K562 (cell line): Measurements from ENCODE around the gene PITPNB. TPM values are rescaled to one million over a fixed set of nuclear protein-coding genes. Genes with fewer than 3 reads are reported as not detected.

Experiments
- ELK1 ChIP-seq: sonication (generic); formaldehyde crosslinking; IDR thresholded peaks from 2 replicates; pipeline ENCODE4 v1.8.1; 2022; ENCODE audit warnings: missing genetic modification reagents
- FOXA3 ChIP-seq, 2 experiments: fragments of 450-650 bp in 1 of 2; sonication (generic) in 1 of 2; formaldehyde crosslinking; IDR thresholded peaks in 1 of 2; conservative IDR thresholded peaks in 1 of 2; 2 replicates each; pipeline versions ENCODE4 v1.4.0 to v1.8.0; 2020 to 2022; ENCODE audit warnings: mild to moderate bottlenecking in 2 of 2, missing genetic modification reagents in 1 of 2
- GABPA ChIP-seq: fragments of 200-800 bp; sonication (Bioruptor generic); conservative IDR thresholded peaks from 2 replicates; pipeline ENCODE4 v1.6.1; 2016; ENCODE audit warnings: low read depth, missing genetic modification characterization, missing compliant biosample characterization
- HDAC3 ChIP-seq: fragments of 450-650 bp; IDR thresholded peaks from 2 replicates; pipeline ENCODE4 v1.6.1; 2018; ENCODE audit warnings: borderline replicate concordance, mild to moderate bottlenecking, moderate library complexity; ENCODE audit not compliant: partially characterized antibody
- IFI16 ChIP-seq: fragments of 250-450 bp; sonication (Bioruptor Pico); IDR thresholded peaks from 2 replicates; pipeline ENCODE4 v2.1.2; 2022; ENCODE audit warnings: mild to moderate bottlenecking, inconsistent platforms
- SMAD2 ChIP-seq: fragments of 150-350 bp; IDR thresholded peaks from 2 replicates; pipeline ENCODE4 v1.6.1; 2014; ENCODE audit warnings: low read depth, mild to moderate bottlenecking, low read length
- SMAD4 ChIP-seq: fragments of 250-450 bp; sonication (Bioruptor Pico); conservative IDR thresholded peaks from 2 replicates; pipeline ENCODE4 v1.8.0; 2021; ENCODE audit warnings: inconsistent platforms, mild to moderate bottlenecking, moderate library complexity
- TAF9B ChIP-seq: fragments of 450-650 bp; IDR thresholded peaks from 2 replicates; pipeline ENCODE4 v1.6.1; 2018; ENCODE audit warnings: mild to moderate bottlenecking; ENCODE audit not compliant: partially characterized antibody
- ZBTB49 ChIP-seq: sonication (generic); formaldehyde crosslinking; IDR thresholded peaks from 2 replicates; pipeline ENCODE4 v1.8.0; 2022; ENCODE audit warnings: missing genetic modification reagents, mild to moderate bottlenecking, borderline replicate concordance
- ZNF232 ChIP-seq: sonication (generic); formaldehyde crosslinking; IDR thresholded peaks from 2 replicates; pipeline ENCODE4 v1.8.0; 2022; ENCODE audit warnings: mild to moderate bottlenecking, missing genetic modification reagents
- ZNF592 ChIP-seq: fragments of 450-650 bp; IDR thresholded peaks from 2 replicates; pipeline ENCODE4 v1.6.1; 2017; ENCODE audit warnings: antibody characterized with exemption, mild to moderate bottlenecking
- ZNF609 ChIP-seq: sonication (generic); formaldehyde crosslinking; IDR thresholded peaks from 2 replicates; pipeline ENCODE4 v1.8.1; 2023; ENCODE audit warnings: missing genetic modification reagents, mild to moderate bottlenecking, borderline replicate concordance
- polyA plus RNA-seq, 8 experiments: library from polyadenylated mRNA; depleted of rRNA in 4 of 8; stranded (reverse) in 5 of 8; unstranded in 3 of 8; fragments of >200 nt; fragmentation: Nextera tagmentation in 2 of 8; fragmentation: Illumina TruSeq in 1 of 8; extraction: Ambion mirVana in 2 of 8; extraction: Trizol in 1 of 8; gene quantifications; 2 replicates each; pipeline versions ENCODE4 v1.2.1 to v1.2.3, GENCODE V29; 2011 to 2014; ENCODE audit warnings: inconsistent platforms in 1 of 8, missing spikeins in 1 of 8
- total RNA-seq, 7 experiments: library from RNA; depleted of rRNA in 6 of 7; stranded (reverse); fragments of >200 nt in 6 of 7; fragmentation: Illumina TruSeq in 2 of 7; extraction: Trizol in 2 of 7; gene quantifications; 2 replicates each; pipeline versions ENCODE4 v1.2.1 to v1.2.3, GENCODE V29; 2011 to 2021; ENCODE audit warnings: low replicate concordance in 1 of 7

PITPNB gene
- total and polyA plus RNA-seq, 9 of the 15 experiments (the other 6 are each of a cell fraction or from before 2014, with no cell fraction given): 13.1 to 52.4 (median 34.7) TPM

- TF ChIP-seq ZNF609 (CRISPR knock-in tag) (no peak), IFI16 (CRISPR knock-in tag) (no peak), GABPA (tag) (no peak), FOXA3 (CRISPR knock-in tag; conservative IDR thresholded peaks at IDR 0.05 in 1 of 2, IDR thresholded peaks at IDR 0.05 in 1 of 2) (no peak), HDAC3 (no peak), ELK1 (CRISPR knock-in tag) (no peak), SMAD4 (no peak), ZNF232 (no peak), TAF9B (no peak), SMAD2 (no peak), ZNF592 (no peak), ZBTB49 (no peak)
Observed at GRCh38 chr22:27808451-27809225, 110.4 kb downstream of the PITPNB start (continued).
